Measurements from ENCODE around the gene ST7L. TPM values are rescaled to one million over a fixed set of nuclear protein-coding genes. Genes with fewer than 3 reads are reported as not detected.

Gene ST7L
- total and polyA plus RNA-seq, 4 donors = 8.4 to 36.1 (median 17.2) TPM

GRCh38 chr1:112548547-112548946 lies 70.4 kb downstream of the ST7L start:
- Histone ChIP-seq H3K27ac (ENCODE audit: low read depth in 1 of 2, low read length in 1 of 2) (no peak overlapping the region), H3K4me1 (ENCODE audit: control insufficient read depth in 5 of 5, insufficient read depth in 5 of 5, low read length in 5 of 5) (no peaks in the 10 kb centered on the region), H3K36me3 (ENCODE audit: control insufficient read depth in 4 of 4, insufficient read depth in 4 of 4, low read length in 4 of 4) (peaks cover under 1 to 15% (median 5%) of the 10 kb centered on the region in 4 donors), H3K27me3 (ENCODE audit: control insufficient read depth in 3 of 3, insufficient read depth in 3 of 3, low read length in 2 of 3) (no peaks in the 10 kb centered on the region), H3K4me3 (no peak overlapping the region), H3K9me3 (ENCODE audit: control insufficient read depth in 4 of 4, insufficient read depth in 3 of 4, low read length in 3 of 4) (no peaks in the 10 kb centered on the region), H3K9ac (ENCODE audit: insufficient read depth in 1 of 2, low read length in 2 of 2) (no peak overlapping the region)
- no peak for DNase-seq
- WGBS, 2 donors = 51 to 80% methylated on average over 3 of the region's 3 CpGs
- TF ChIP-seq CTCF (IDR thresholded peaks at IDR 0.05; ENCODE audit: control extremely low read depth, extremely low read depth) = no peak
- ATAC-seq (ENCODE audit: insufficient read depth, low FRiP score) = no peak

- 95 to 100% methylated on average over 2 of the region's 2 CpGs for WGBS, 2 donors
- no peak for TF ChIP-seq CTCF (IDR thresholded peaks at IDR 0.05; ENCODE audit: control extremely low read depth, extremely low read depth)
- no peaks in the 10 kb centered on the region for H3K27me3 ChIP-seq (ENCODE audit: control insufficient read depth in 3 of 3, insufficient read depth in 3 of 3, low read length in 2 of 3)
- no peak overlapping the region for H3K9ac ChIP-seq (ENCODE audit: insufficient read depth in 1 of 2, low read length in 2 of 2)
- H3K36me3 ChIP-seq (ENCODE audit: control insufficient read depth in 4 of 4, insufficient read depth in 4 of 4, low read length in 4 of 4) = peaks cover 0 to 11% (median 4%) of the 10 kb centered on the region in 4 donors
- no peaks in the 10 kb centered on the region for H3K4me1 ChIP-seq (ENCODE audit: control insufficient read depth in 5 of 5, insufficient read depth in 5 of 5, low read length in 5 of 5)
- H3K9me3 ChIP-seq (ENCODE audit: control insufficient read depth in 4 of 4, insufficient read depth in 3 of 4, low read length in 3 of 4) = no peaks in the 10 kb centered on the region
- ATAC-seq (ENCODE audit: insufficient read depth, low FRiP score) (no peak), DNase-seq (no peak)
- no peak overlapping the region for H3K27ac ChIP-seq (ENCODE audit: low read depth in 1 of 2, low read length in 1 of 2)
- H3K4me3 ChIP-seq = no peak overlapping the region
Measured at GRCh38 chr1:112546076-112546475, 72.9 kb downstream of the ST7L start.

- Histone ChIP-seq H3K4me1 (ENCODE audit: control insufficient read depth in 5 of 5, insufficient read depth in 5 of 5, low read length in 5 of 5) (no peaks in the 10 kb centered on the region), H3K4me3 (no peak overlapping the region), H3K27ac (ENCODE audit: low read depth in 1 of 2, low read length in 1 of 2) (no peak overlapping the region), H3K9ac (ENCODE audit: insufficient read depth in 1 of 2, low read length in 2 of 2) (no peak overlapping the region), H3K36me3 (ENCODE audit: control insufficient read depth in 4 of 4, insufficient read depth in 4 of 4, low read length in 4 of 4) (peaks cover 2 to 11% (median 5%) of the 10 kb centered on the region in 4 donors), H3K9me3 (ENCODE audit: control insufficient read depth in 4 of 4, insufficient read depth in 3 of 4, low read length in 3 of 4) (no peaks in the 10 kb centered on the region), H3K27me3 (ENCODE audit: control insufficient read depth in 3 of 3, insufficient read depth in 3 of 3, low read length in 2 of 3) (no peaks in the 10 kb centered on the region)
- WGBS, 2 donors = 86 to 87% methylated on average over 3 of the region's 3 CpGs
- no peak for ATAC-seq (ENCODE audit: insufficient read depth, low FRiP score)
- no peak for DNase-seq
- no peak for TF ChIP-seq CTCF (IDR thresholded peaks at IDR 0.05; ENCODE audit: control extremely low read depth, extremely low read depth)
Measured at GRCh38 chr1:112544751-112545150, 74.2 kb downstream of the ST7L start.

Measured in lung (tissue), 12 donors.